GM12873 (cell line): ENCODE data around the gene TOP3B.

Experiments
- CTCF ChIP-seq: IDR thresholded peaks from 2 replicates; pipeline ENCODE4 v1.5.1; 2012; ENCODE audit warnings: low read depth, mild to moderate bottlenecking, moderate library complexity, low read length, control low read depth; ENCODE audit not compliant: insufficient read depth; ENCODE audit errors: missing control alignments

Gene TOP3B

GRCh38 chr22:22025320-22026156 is 43.0 kb upstream of the TOP3B start:
- no peak for TF ChIP-seq CTCF

- no peak for TF ChIP-seq CTCF
Measured at GRCh38 chr22:22024440-22024839, 41.9 kb upstream of the TOP3B start.

- no peak for TF ChIP-seq CTCF
Measured at GRCh38 chr22:22023581-22024137, 41.1 kb upstream of the TOP3B start.

- TF ChIP-seq CTCF: no peak
Measured at GRCh38 chr22:22022947-22023534, 40.5 kb upstream of the TOP3B start.

- no peak for TF ChIP-seq CTCF
Measured at GRCh38 chr22:22022255-22022840, 39.8 kb upstream of the TOP3B start.

GRCh38 chr22:22021162-22021750 is 38.7 kb upstream of the TOP3B start:
- no peak for TF ChIP-seq CTCF

- TF ChIP-seq CTCF: no peak
Measured at GRCh38 chr22:22020425-22020852, 37.9 kb upstream of the TOP3B start.
